Daoy (cell line): ENCODE data around the gene SLC26A4. TPM values are rescaled to one million over a fixed set of nuclear protein-coding genes. Genes with fewer than 3 reads are reported as not detected.

Source experiments
- DNase-seq: peaks from one replicate; pipeline ENCODE4 v3.0.0-alpha.2; 2015; ENCODE audit warnings: low read depth
- total RNA-seq: library from RNA; depleted of rRNA; stranded (reverse); fragments of >200 nt; shearing (Covaris generic); gene quantifications from 2 replicates; pipeline ENCODE4 v1.2.3, GENCODE V29; 2014; rRNA removed

The SLC26A4 gene
- total RNA-seq, 1 experiment from 2014 or later, result 1.4 TPM

- no peak for DNase-seq
Measured at GRCh38 chr7:107746006-107746405, 85.4 kb downstream of the SLC26A4 start.

- DNase-seq, result no peak
Measured at GRCh38 chr7:107751113-107751512, 90.5 kb downstream of the SLC26A4 start.

GRCh38 chr7:107754642-107755041, 94.0 kb downstream of the SLC26A4 start:
- DNase-seq, result no peak

- DNase-seq, result no peak
Measured at GRCh38 chr7:107758667-107759066, 98.0 kb downstream of the SLC26A4 start.

- no peak for DNase-seq
Measured at GRCh38 chr7:107767391-107767790, 106.8 kb downstream of the SLC26A4 start.

Other genes with a start within 250 kb of the SLC26A4 start
- gene GPR22, start 190.8 kb upstream of the SLC26A4 start, total RNA-seq, result not detected in 2 replicates
- gene COG5, start 96.9 kb upstream of the SLC26A4 start, total RNA-seq, result 50.6 and 72.6 TPM in 2 replicates
- 19.3 and 20.9 TPM in 2 replicates for gene DUS4L, start 96.9 kb upstream of the SLC26A4 start, total RNA-seq
- 197 and 279 TPM in 2 replicates for gene BCAP29, start 80.6 kb upstream of the SLC26A4 start, total RNA-seq
- gene CBLL1, start 83.3 kb downstream of the SLC26A4 start, total RNA-seq, result 39.6 and 54.1 TPM in 2 replicates
- gene SLC26A3, start 142.4 kb downstream of the SLC26A4 start, total RNA-seq, result not detected in 2 replicates
- 163 and 168 TPM in 2 replicates for gene DLD, start 230.4 kb downstream of the SLC26A4 start, total RNA-seq